ENCODE measurements around the gene ZNF302. TPM values are rescaled to one million over a fixed set of nuclear protein-coding genes. Genes with fewer than 3 reads are reported as not detected.

Gene ZNF302
- total RNA-seq, 1 experiment from 2014 or later: 23.3 TPM

DNA sequence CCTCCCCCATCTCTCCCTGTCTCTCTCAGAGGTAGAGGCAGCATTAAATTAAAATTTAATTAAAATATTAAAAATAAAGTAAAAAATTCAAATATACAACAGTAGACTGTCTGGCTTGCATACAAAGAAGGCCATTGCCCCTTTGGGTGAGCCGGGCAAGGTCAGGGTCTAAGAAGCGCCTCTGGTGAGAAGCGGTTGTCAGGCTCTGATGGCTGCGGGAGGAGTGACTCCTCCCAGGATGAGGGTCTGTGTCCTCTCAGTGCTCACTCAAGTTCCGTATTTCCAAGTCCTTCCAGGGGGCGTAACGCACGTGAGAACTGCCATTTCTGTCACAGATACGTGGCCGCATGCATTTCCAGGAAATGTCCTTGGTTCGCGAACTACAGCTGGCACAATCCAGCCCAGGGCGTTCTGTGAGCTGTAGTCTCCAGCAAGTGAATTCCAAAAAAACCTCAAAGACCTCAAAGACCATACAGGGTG is 55.8 kb downstream of the ZNF302 start:
- Histone ChIP-seq H3K56ac (ENCODE audit: insufficient read length, low read depth, low read length) (no peak overlapping the region), H3K23me2 (ENCODE audit: insufficient read length, low read depth, low read length, poor library complexity, severe bottlenecking) (peaks cover 11% of the 10 kb centered on the region), H2BK120ac (ENCODE audit: low read depth, low read length, poor library complexity, severe bottlenecking) (no peak overlapping the region), H3K23ac (ENCODE audit: insufficient read length, low read depth, low read length) (no peak overlapping the region), H2AK5ac (ENCODE audit: insufficient read length, low read length) (no peak overlapping the region), H3K4me2 (ENCODE audit: insufficient read depth, insufficient read length, low read length) (peak overlapping the region; percentile 98), H2BK20ac (ENCODE audit: low read depth, low read length, poor library complexity, severe bottlenecking) (no peak overlapping the region), H3K9ac (ENCODE audit: extremely low read depth, insufficient read length, low read length) (peak overlapping the region; percentile 53), H4K91ac (ENCODE audit: insufficient read length, low read depth, low read length) (no peak overlapping the region), H2AFZ (ENCODE audit: low read length) (peak overlapping the region; percentile 66), H2BK15ac (ENCODE audit: low read depth, low read length) (no peak overlapping the region), H3K79me2 (ENCODE audit: insufficient read depth, low read length) (no peaks in the 10 kb centered on the region), H3K18ac (ENCODE audit: insufficient read length, low read depth, low read length) (no peak overlapping the region), H4K8ac (replicated peaks; ENCODE audit: insufficient read length, low read depth, low read length) (no peak overlapping the region), H3K27me3 (ENCODE audit: insufficient read depth, low read length) (no peaks in the 10 kb centered on the region), H3T11ph (ENCODE audit: low read length) (no peak overlapping the region), H3K27ac (ENCODE audit: insufficient read length, low read depth, low read length) (no peak overlapping the region), H3K79me1 (ENCODE audit: insufficient read depth, low read depth, low read length, poor library complexity, severe bottlenecking) (no peaks in the 10 kb centered on the region), H3K4ac (ENCODE audit: low read depth, low read length) (no peak overlapping the region), H3K9me3 (ENCODE audit: control insufficient read depth, low read depth, low read length) (no peaks in the 10 kb centered on the region), H3K4me1 (ENCODE audit: insufficient read depth, low read length) (no peaks in the 10 kb centered on the region), H4K5ac (ENCODE audit: insufficient read length, low read depth, low read length) (no peak overlapping the region), H4K20me1 (ENCODE audit: control insufficient read depth, insufficient read depth, insufficient read length) (no peaks in the 10 kb centered on the region), H2BK12ac (ENCODE audit: insufficient read length, low read depth, low read length) (no peak overlapping the region), H2BK5ac (ENCODE audit: insufficient read length, low read length) (no peak overlapping the region), H3K14ac (ENCODE audit: insufficient read depth, low read length) (no peak overlapping the region)
- Mint-ChIP-seq H3K27ac (peak overlapping the region; percentile 97 to 99 (median 98)), H3K4me1 (peaks cover 12 to 15% of the 10 kb centered on the region in 2 experiments; a peak in 3 of 4 replicates), H3K27me3 (ENCODE audit: low read depth) (peaks cover 2% of the 10 kb centered on the region), H3K9me3 (peaks cover 6 to 14% of the 10 kb centered on the region in 2 experiments), H3K36me3 (ENCODE audit: insufficient read depth in 1 of 3, low read depth in 3 of 3) (peaks cover 0 to 17% (median 11%) of the 10 kb centered on the region in 3 experiments; a peak in 5 of 7 replicates), H3K4me3 (peak overlapping the region; percentile 83 to 94)
- TF ChIP-seq CTCF (conservative IDR thresholded peaks at IDR 0.05): no peak
- peak; percentile 72 for DNase-seq
- no CpG with 5 or more reads among the region's 13 CpGs for WGBS (ENCODE audit: extremely low coverage, insufficient read length, low lambda C conversion rate)

Measured in H9 (cell line).